GM18858 (cell line): ENCODE results near the gene LGALS12.
"Not testable (repeated sequence)": the region's sequence is repeated elsewhere in the genome, so short reads cannot be mapped to it uniquely, and the experiment has no call there.

Source experiments
- ATAC-seq: cut with Tn5 transposase; IDR thresholded peaks from one replicate; pipeline ENCODE4 v1.9.1; 2021; ENCODE audit not compliant: unreplicated experiment

LGALS12 gene

GRCh38 chr11:63504933-63505586 is 824 bp upstream of the LGALS12 start:
- no peak for ATAC-seq

DNA sequence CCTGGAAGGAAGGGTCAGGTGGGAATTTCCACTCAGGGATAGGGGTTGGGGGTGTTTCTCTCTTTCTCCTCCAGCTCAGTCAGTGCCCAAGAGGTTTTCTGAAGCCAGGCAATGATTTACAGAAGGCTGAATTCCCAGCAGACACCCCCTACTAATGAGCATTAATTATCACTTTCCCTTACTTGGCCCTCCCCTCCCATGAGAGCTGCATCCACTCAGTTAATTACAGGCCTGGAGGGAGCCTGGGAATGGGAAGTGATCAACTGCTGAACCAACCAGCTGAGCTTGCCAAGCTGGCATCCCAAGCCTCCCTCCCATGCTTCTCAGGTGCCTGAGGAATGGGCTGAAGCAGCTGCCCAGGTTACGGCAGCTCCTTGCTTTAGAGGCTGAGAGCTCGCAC is 992 bp downstream of the LGALS12 start:
- ATAC-seq, result no peak

DNA sequence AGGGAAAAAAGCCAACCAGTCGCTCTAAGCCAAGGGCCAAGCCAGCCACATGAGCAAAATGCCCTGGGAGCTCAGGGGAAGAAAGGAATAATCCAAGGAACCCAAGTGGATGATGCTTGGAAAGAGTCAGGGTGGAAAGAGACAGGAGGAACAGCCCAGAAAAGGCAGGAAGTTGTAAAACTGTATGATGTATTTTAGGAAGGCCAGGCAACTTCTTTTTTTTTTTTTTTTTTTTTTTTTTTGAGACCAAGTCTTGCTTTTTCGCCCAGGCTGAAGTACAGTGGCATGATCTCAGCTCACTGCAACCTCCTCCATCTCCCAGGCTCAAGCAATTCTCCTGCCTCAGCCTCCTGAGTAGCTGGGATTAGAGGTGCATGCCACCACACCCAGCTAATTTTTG is 1.6 kb downstream of the LGALS12 start:
- no peak for ATAC-seq

GRCh38 chr11:63508009-63508408 is 2.1 kb downstream of the LGALS12 start:
- no peak for ATAC-seq

GRCh38 chr11:63508745-63509144 is 2.9 kb downstream of the LGALS12 start:
- no peak for ATAC-seq

DNA sequence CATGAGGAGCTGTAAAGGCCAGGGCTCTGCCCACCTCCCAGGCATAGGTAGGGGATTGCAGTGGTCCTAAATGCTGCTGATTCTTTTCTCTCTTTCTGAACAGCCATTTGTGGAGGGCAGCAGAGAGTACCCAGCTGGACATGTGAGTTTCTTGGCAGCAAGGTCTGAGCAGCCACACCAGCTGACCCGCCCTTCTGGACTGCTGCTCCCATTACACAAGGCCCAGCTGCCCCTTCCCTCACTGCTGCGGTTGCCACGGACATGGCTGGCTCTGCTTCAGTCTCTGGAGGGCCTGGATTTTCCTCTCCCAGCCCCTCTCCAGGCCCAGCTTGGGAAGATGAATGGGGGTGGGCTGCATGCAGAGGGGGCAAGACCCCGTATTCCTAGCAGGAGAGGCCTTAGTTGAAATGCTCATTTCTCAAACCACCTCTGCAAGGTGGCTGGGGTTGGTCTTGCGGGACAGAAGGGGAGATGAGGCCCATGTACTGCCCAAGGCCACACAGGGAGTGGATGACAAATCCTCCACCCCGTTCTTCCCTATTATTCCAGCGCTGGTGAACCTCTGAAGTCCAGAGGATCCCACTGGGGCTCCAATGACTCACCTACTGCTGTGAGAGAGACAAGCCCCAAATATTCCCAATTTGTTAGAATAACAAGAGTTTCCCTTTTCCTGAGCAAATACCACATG is 4.6 kb downstream of the LGALS12 start:
- ATAC-seq, result no peak

DNA sequence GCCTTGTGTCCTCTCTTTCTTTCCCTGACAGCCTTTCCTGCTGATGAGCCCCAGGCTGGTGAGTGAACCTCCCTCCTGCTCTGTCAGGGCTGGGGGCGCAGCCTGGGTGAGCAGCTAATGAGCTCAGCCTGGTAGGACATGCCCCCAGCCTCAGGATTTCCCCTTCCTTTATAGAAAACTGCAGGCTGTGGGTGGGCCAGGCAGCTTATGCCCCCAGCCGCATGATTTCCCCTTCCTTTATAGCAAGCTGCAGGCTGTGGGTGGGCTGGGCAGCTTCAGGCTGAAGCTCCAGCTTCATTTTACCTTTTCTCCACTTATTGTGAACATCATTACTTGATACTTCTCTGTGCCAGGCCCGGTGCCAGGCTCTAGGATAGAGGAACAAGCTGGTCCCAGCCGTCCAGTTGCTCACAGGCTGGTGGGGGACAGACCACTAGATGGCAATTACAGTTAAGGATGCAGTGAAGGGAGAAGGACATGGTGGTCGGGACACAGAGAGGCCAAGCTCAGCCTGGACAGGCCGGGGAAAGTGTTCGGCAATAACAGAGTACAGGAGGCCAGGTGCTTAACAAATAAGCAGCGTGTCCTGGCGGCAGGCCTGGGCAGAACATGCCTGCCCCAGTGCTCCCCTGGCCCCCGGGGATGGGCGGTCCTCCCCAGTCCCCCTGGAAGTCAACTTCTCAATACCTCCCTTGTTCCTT is 5.3 kb downstream of the LGALS12 start:
- ATAC-seq, result no peak

DNA sequence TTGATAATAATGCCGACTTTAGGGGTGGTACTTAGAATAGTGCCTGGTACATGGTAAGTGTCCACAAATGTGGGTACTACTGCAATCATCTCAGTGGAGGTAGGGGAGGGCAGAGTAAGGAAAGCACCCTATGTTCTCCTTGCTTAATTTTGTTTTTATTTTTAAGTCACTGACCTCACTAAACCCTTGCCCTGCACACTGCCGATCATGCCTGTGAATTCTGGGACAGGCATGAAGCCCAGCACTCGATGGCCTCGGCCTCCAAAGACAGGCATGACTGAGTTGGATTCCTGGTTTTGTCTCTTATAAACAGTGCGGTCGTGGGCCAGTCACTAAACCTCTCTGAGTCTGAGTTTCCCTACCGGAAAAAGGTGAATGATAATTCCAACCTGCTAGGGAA is 6.9 kb downstream of the LGALS12 start:
- no peak for ATAC-seq

DNA sequence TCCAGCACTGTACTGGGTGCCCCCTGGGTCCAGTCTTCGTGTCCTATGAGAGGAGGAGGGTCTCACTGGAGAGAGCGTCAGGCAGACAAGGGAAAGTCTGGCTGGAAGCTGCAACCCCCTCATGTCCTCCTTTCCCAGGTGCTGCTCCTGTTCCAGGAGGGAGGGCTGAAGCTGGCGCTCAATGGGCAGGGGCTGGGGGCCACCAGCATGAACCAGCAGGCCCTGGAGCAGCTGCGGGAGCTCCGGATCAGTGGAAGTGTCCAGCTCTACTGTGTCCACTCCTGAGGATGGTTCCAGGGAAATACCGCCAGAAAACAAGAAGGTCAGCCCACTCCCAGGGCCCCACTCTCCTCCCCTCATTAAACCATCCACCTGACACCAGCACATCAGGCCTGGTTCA is 10.2 kb downstream of the LGALS12 start:
- no peak for ATAC-seq

DNA sequence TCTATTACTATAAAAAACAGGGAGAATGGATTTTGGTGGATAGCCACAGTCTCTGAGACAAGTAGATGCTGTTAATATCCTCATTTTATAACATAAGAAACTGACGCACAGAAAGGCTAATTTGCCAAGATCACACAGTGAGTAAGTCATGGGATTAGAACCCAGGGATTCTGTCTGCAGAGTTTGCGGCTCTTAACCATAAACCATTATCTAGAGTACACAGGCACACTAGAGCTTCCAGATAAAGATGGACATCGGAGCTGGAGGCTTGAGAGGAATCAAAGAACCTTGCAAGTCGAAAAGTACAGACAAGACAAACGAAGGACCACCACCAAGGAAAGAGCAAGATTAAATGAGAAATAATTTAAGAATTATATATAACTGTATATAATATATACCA is 11.3 kb downstream of the LGALS12 start:
- ATAC-seq, result no peak

DNA sequence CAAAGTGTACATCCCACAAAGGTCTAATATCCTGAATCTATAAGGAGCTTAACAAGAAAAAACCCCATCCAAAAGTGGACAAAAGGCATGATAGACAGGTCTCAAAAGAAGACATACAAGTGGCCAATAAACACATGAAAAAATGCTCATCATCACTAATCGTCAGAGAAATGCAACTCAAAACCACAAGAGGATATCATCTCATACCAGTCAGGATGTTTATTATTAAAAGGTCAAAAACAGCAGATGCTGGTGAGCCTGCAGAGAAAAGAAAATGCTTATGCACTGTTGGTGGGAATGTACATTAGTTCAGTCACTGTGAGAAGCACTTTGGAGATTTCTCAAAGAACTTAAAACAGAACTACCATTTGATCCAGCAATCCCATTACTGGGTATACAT is 12.7 kb downstream of the LGALS12 start:
- no peak for ATAC-seq

DNA sequence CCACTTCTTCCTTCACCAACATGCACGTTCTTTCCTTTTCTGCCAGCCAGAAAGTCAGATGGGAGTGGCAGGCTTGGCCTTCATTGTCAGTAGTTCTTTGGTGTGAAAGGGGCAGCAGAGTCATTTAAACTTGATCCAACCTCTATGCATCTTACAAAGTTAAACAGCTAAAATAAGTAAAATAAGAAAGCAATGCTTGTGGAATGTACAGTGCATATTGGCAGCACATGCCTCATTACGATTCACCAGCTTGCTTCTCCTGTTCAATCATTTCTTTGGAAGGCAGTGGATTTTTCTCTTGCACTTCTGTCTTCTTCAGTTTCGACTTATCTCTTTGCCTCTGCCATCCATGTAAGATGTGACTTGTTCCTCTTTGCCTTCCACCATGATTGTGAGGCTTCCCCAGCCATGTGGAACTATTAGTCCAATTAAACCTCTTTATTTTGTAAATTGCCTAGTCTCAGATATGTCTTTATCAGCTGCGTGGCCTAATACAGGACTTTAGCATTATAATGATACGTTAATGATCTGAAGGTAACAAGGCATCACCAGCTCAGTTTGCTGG is 14.8 kb downstream of the LGALS12 start:
- no peak for ATAC-seq

GRCh38 chr11:63521896-63522295 is 16.0 kb downstream of the LGALS12 start:
- no peak for ATAC-seq

DNA sequence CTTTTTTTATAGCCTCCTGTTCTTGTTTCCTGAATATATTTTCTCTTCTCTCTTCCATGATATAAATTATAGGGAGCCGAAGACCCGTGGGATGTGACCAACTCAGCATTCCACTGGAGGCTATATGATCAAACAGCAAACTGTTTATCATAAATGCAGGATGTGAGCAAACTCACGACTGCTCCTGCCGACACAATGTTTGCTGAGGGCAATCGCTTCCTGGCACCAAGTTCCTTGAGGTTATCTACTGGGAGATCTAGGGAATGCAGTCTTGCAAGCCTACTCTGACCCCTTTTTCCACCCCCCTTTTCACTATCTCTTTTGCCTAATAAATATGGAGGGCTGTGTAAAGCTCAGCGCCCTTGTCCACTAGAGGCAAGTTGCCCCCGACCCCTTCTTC is 17.3 kb downstream of the LGALS12 start:
- ATAC-seq, result no peak

GRCh38 chr11:63527667-63528066 is 21.8 kb downstream of the LGALS12 start:
- ATAC-seq, result no peak

DNA sequence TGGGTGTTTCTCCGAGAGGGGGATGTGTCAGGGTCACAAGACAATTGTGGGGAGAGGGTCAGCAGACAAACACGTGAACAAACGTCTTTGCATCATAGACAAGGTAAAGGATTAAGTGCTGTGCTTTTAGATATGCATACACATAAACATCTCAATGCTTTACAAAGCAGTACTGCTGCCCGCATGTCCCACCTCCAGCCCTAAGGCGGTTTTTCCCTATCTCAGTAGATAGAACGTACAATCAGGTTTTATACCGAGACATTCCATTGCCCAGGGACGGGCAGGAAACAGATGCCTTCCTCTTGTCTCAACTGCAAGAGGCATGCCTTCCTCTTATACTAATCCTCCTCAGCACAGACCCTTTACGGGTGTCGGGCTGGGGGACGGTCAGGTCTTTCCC is 22.3 kb downstream of the LGALS12 start:
- not testable (repeated sequence) for ATAC-seq

- ATAC-seq, result not testable (repeated sequence)
Observed at GRCh38 chr11:63528729-63529278, 22.9 kb downstream of the LGALS12 start.

- not testable (repeated sequence) for ATAC-seq
Observed at GRCh38 chr11:63529373-63529772, 23.5 kb downstream of the LGALS12 start.

GRCh38 chr11:63530021-63530420 is 24.1 kb downstream of the LGALS12 start:
- ATAC-seq, result no peak

DNA sequence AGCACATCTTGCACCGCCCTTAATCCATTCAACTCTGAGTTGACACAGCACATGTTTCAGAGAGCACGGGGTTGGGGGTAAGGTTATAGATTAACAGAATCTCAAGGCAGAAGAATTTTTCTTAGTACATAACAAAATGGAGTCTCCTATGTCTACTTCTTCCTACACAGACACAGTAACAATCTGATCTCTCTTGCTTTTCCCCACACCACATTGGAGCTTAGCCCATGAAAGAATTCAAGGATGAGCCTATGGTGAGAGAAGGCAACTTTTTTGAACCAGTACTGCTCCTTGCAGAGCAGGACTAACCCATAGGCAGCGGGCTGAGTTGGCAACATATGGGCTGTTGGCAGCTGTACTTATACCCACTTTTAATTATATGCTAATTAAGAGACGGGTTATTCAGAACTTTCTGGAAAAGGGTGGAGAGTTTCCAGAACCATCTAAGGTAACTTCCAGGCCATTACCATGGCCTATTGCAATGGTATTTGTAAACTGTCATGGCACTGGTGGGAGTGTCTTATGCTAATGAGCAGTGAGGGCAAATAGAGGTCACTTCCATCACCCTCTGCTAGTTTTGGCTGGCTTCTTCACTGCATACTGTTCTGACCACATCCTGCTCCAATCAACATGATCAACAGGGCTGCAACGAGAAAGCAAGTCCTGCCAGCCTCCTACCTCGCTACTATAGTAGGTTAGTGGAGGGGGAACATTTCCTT is 25.3 kb downstream of the LGALS12 start:
- ATAC-seq, result peak; percentile 91

DNA sequence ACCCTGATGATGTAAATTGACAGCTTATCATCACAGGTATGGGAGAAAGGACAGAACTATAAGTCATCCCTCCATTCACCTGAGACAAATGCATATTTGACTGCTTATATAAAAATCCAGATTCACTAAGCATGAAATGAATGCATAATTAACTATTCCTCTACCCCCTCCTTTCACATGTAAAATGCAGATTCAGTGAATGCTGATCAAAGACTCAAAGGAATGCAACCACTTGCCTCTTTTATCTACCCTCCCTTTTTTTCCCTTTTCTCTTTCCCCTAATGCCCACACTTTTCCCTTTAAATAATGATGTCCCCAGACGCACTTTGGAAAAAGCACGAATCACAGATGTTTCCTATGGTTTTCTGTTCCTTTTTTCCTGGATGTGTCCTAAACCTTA is 26.2 kb downstream of the LGALS12 start:
- no peak for ATAC-seq
